ENCODE results near the gene NPAS3. TPM values are rescaled to one million over a fixed set of nuclear protein-coding genes. Genes with fewer than 3 reads are reported as not detected.

The NPAS3 gene
- total and polyA plus RNA-seq, 2 of the 8 experiments (the other 6 are each of a cell fraction or from before 2014, with no cell fraction given): 0.11 to 0.60 TPM

DNA sequence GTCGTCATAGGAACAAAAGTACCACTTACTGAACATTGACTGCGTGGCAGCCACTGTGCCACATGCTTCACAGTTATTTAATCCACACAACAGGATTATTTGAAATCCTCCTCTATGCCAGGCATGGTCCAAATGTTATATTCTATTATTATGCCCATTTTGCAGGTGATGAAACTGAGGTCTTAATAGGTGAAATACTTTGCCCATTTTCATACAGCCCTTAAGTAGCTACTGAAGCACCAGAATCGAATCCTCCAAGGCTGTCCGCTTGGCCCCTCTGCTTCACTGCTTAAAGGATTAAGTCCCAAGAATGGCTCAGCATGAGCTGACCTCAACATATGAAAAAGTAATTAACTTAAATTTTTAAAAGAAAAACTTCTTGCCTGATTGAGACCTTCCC lies 799.4 kb downstream of the NPAS3 start:
- no peak overlapping the region for H2AFZ ChIP-seq (ENCODE audit: low read length)
- H3K79me2 ChIP-seq (ENCODE audit: control insufficient read depth in 1 of 2, insufficient read depth in 2 of 2, low read length in 2 of 2): no peaks in the 10 kb centered on the region
- H2BK15ac ChIP-seq (ENCODE audit: low read length): no peak overlapping the region
- H3K27ac ChIP-seq (ENCODE audit: low read depth, low read length): no peak overlapping the region
- H2AK5ac ChIP-seq (ENCODE audit: low read depth, low read length): no peak overlapping the region
- H4K91ac ChIP-seq (replicated peaks; ENCODE audit: insufficient read length, low read length): no peak overlapping the region
- no peak for FAIRE-seq
- WGBS, 2 experiments (ENCODE audit: extremely low coverage in 1 of 2, insufficient coverage in 1 of 2, insufficient read length in 1 of 2, insufficient replicate concordance in 2 of 2, low coverage in 1 of 2, low lambda C conversion rate in 2 of 2, missing lambda C conversion rate in 1 of 2): 83% methylated on average over 4 of the region's 4 CpGs; no CpG with 5 or more reads in 1 of the 2 experiments
- H3K9me3 ChIP-seq (ENCODE audit: insufficient read depth in 2 of 2, low read depth in 1 of 2, low read length in 1 of 2): no peaks in the 10 kb centered on the region
- H3K4me3 ChIP-seq (ENCODE audit: extremely low read depth in 1 of 4, insufficient read depth in 2 of 4, low read depth in 3 of 4, low read length in 4 of 4): no peak overlapping the region
- H3K4me2 ChIP-seq (ENCODE audit: insufficient read depth in 1 of 2, low read depth in 2 of 2, low read length in 2 of 2): no peak overlapping the region
- no peak overlapping the region for H3K23ac ChIP-seq (ENCODE audit: insufficient read length)
- no peak overlapping the region for H2BK12ac ChIP-seq (ENCODE audit: low read depth, low read length)
- ChIA-PET POLR2A (ENCODE audit: partially characterized antibody) (no interaction called here), CTCF (ENCODE audit: partially characterized antibody) (interaction anchor here (1.2 to 1.7 kb wide), 3 partner anchors 9 to 55 kb away, joined by 3 to 7 read pairs (median 4); no protein-coding TSS in a partner anchor)
- TF ChIP-seq, protein P1, sequence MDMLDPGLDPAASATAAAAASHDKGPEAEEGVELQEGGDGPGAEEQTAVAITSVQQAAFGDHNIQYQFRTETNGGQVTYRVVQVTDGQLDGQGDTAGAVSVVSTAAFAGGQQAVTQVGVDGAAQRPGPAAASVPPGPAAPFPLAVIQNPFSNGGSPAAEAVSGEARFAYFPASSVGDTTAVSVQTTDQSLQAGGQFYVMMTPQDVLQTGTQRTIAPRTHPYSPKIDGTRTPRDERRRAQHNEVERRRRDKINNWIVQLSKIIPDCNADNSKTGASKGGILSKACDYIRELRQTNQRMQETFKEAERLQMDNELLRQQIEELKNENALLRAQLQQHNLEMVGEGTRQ (IDR thresholded peaks at IDR 0.05; ENCODE audit: low read length): no peak
- peak; percentile 69 for TF ChIP-seq KDM1A (IDR thresholded peaks at IDR 0.05; ENCODE audit: borderline replicate concordance, low read length)
- no peaks in the 10 kb centered on the region for H3K36me3 ChIP-seq (ENCODE audit: control insufficient read depth in 2 of 4, insufficient read depth in 4 of 4, low read length in 3 of 4)
- no peak overlapping the region for H3K9ac ChIP-seq (replicated peaks in 1 of 4; ENCODE audit: extremely low read depth in 1 of 4, low read depth in 3 of 4, low read length in 3 of 4)
- no peak overlapping the region for H4K8ac ChIP-seq (ENCODE audit: extremely low read depth, insufficient read depth, low read length)
- no peak overlapping the region for H3K56ac ChIP-seq (replicated peaks; ENCODE audit: insufficient read length, low read depth, low read length)
- no peak for DNase-seq (ENCODE audit: low read depth in 1 of 2, low spot score in 2 of 2)
- peaks cover 0 to 12% (median 3%) of the 10 kb centered on the region in 4 experiments; a peak in 1 of 7 replicates for H3K4me1 ChIP-seq (replicated peaks in 1 of 4; ENCODE audit: control insufficient read depth in 3 of 4, insufficient read depth in 4 of 4, low read length in 3 of 4)
- no peak overlapping the region for H3K18ac ChIP-seq (ENCODE audit: extremely low read depth, low read length)
- H2BK5ac ChIP-seq (ENCODE audit: low read depth, low read length): no peak overlapping the region
- no peaks in the 10 kb centered on the region; the same call in 1 of the 2 replicates for H3K23me2 ChIP-seq (ENCODE audit: low read depth, low read length)
- no peak overlapping the region for H2BK120ac ChIP-seq (replicated peaks; ENCODE audit: low read depth, low read length)
- H3K27me3 ChIP-seq (replicated peaks in 1 of 4; ENCODE audit: control insufficient read depth in 3 of 4, extremely low read depth in 1 of 4, insufficient read depth in 3 of 4, low read length in 3 of 4): no peaks in the 10 kb centered on the region
- no peak overlapping the region for H2BK20ac ChIP-seq (ENCODE audit: low read length)
- H3K4ac ChIP-seq (replicated peaks; ENCODE audit: insufficient read length, low read depth, low read length): no peak overlapping the region
- no peaks in the 10 kb centered on the region for H4K20me1 ChIP-seq (replicated peaks in 1 of 2; ENCODE audit: control insufficient read depth in 1 of 2, insufficient read depth in 2 of 2, low read length in 2 of 2)
- no peak overlapping the region for H4K5ac ChIP-seq (ENCODE audit: insufficient read length, low read depth, low read length)
- H3K79me1 ChIP-seq (ENCODE audit: low read depth, low read length): no peaks in the 10 kb centered on the region
- H3K14ac ChIP-seq (ENCODE audit: insufficient read length): no peak overlapping the region

Measured in H1 (cell line).